Natural killer cell (primary cell): ENCODE data around the gene FOXP1. TPM values are rescaled to one million over a fixed set of nuclear protein-coding genes. Genes with fewer than 3 reads are reported as not detected.

Experiments used
- ATAC-seq, 3 donors: fragments of 150-1000 bp in 2 of 3; fragments of 200-7000 bp in 1 of 3; cut with Tn5 transposase; 1 replicate in 1 of 3; 2 replicates in 2 of 3; pipeline ENCODE4 v1.10.0; 2021; ENCODE audit warnings: mild to moderate bottlenecking in 2 of 3, moderate library complexity in 2 of 3
- DNase-seq, 2 donors: peaks; one replicate each; pipeline versions ENCODE4 v3.0.0 to v3.0.0-alpha.2; 2013 to 2021; ENCODE audit warnings: mixed read lengths in 1 of 2
- H3K27ac ChIP-seq: one replicate; pipeline ENCODE4 v1.5.1; 2013; ENCODE audit warnings: mild to moderate bottlenecking, low read length
- H3K27me3 ChIP-seq: one replicate; pipeline ENCODE4 v1.6.1; 2013; ENCODE audit warnings: low read length; ENCODE audit not compliant: control insufficient read depth, insufficient read depth
- H3K36me3 ChIP-seq: one replicate; pipeline ENCODE4 v1.6.1; 2013; ENCODE audit warnings: low read length; ENCODE audit not compliant: control insufficient read depth, insufficient read depth
- H3K4me1 ChIP-seq: one replicate; pipeline ENCODE4 v1.6.1; 2013; ENCODE audit warnings: low read length; ENCODE audit not compliant: control insufficient read depth, insufficient read depth
- H3K4me3 ChIP-seq: one replicate; pipeline ENCODE4 v1.5.1; 2013; ENCODE audit warnings: low read length
- H3K9me3 ChIP-seq: one replicate; pipeline ENCODE4 v1.6.1; 2013; ENCODE audit warnings: low read length; ENCODE audit not compliant: control insufficient read depth, insufficient read depth
- H3K27ac Mint-ChIP-seq, 2 donors: one replicate each; pipeline ENCODE4 v1.8.0; 2022; ENCODE audit warnings: mild to moderate bottlenecking in 2 of 2, mixed read lengths in 2 of 2, moderate library complexity in 1 of 2
- H3K27me3 Mint-ChIP-seq, 2 donors: one replicate each; pipeline ENCODE4 v1.8.0; 2022; ENCODE audit warnings: low read depth in 2 of 2, mixed read lengths in 2 of 2
- H3K36me3 Mint-ChIP-seq: one replicate; pipeline ENCODE4 v1.8.0; 2022; ENCODE audit warnings: mixed read lengths
- H3K4me1 Mint-ChIP-seq, 2 donors: one replicate each; pipeline ENCODE4 v1.8.0; 2022; ENCODE audit warnings: mixed read lengths in 2 of 2
- H3K4me3 Mint-ChIP-seq: one replicate; pipeline ENCODE4 v1.8.0; 2022; ENCODE audit warnings: mild to moderate bottlenecking, moderate library complexity, mixed read lengths
- H3K9me3 Mint-ChIP-seq, 2 donors: one replicate each; pipeline ENCODE4 v1.8.0; 2022; ENCODE audit warnings: mixed read lengths in 2 of 2
- WGBS: methylation state at CpG from one replicate; pipeline ENCODE4 v1.1.7; 2013; ENCODE audit warnings: missing lambda C conversion rate; ENCODE audit not compliant: insufficient coverage; 5-methylcytosine and 5-hydroxymethylcytosine counted together
- intact Hi-C: fragments of 100-400 bp; cut with micrococcal nuclease; formaldehyde crosslinking; loops from one replicate; pipeline ENCODE4 v1.14.2; 2022
- total RNA-seq, 4 donors: library from RNA; stranded (reverse); fragments of 120-200 nt in 1 of 4; gene quantifications; one replicate each; pipeline versions ENCODE4 v1.2.3 to v1.2.4, GENCODE V29; 2013 to 2022
- TF ChIP-seq, protein P1 (sequence below): fragments of 200-600 bp; IDR thresholded peaks from one replicate; pipeline ENCODE4 v1.8.0; 2022; ENCODE audit warnings: antibody characterized with exemption

Gene FOXP1
- total RNA-seq, 3 donors from 2014 or later (not counting 1 experiment from before 2014, with no cell fraction given) = 166 to 185 (median 166) TPM

DNA sequence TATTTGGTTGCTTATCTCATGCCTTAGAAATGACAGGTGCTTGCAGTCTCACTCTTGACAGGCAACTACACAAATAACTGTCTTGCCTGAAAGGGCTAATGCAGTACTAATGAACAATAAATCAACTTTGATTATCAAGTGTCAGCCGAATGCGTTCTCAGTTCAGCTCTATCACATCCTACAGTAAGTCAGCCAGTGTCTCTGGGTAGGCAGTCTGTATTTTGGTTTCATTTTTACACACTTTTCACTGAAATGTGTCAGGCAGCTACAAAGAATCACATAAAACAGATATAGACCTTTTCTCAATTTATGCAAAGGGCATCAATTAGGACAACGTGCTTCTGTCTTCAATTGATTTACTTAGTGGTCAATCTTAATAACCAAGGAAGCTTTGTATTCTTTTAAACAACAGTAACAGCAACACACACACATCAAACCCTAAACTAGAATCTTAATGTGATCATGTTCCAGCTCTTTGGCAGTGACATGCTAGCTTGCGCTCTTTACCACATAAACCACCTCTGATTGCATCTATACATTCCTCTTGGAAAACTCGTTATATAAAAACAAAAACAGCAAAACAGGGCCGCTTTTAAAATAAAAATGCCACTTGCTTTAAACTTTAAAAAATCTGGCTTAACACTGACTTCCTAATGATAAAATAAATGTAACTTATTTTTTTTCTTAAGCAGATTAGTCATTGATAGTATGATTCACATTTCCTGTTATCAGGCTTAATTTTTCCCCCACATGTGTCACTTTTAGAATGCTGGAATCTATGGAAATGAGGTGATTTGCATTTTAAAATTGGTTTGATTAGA, 520.4 kb downstream of the FOXP1 start:
- H3K27me3 Mint-ChIP-seq = no peaks in the 10 kb centered on the region
- Histone ChIP-seq H3K27ac (peak overlapping the region; percentile 82), H3K4me3 (peak overlapping the region; percentile 55), H3K4me1 (peaks cover 26% of the 10 kb centered on the region), H3K9me3 (no peaks in the 10 kb centered on the region), H3K36me3 (no peaks in the 10 kb centered on the region), H3K27me3 (no peaks in the 10 kb centered on the region)
- no peaks in the 10 kb centered on the region for H3K9me3 Mint-ChIP-seq
- intact Hi-C loops = loop anchor here (5.0 kb wide), 1 partner anchor 429 kb away; no protein-coding TSS in a partner anchor
- H3K27ac Mint-ChIP-seq = no peak overlapping the region
- no peaks in the 10 kb centered on the region for H3K36me3 Mint-ChIP-seq
- TF ChIP-seq, protein P1, sequence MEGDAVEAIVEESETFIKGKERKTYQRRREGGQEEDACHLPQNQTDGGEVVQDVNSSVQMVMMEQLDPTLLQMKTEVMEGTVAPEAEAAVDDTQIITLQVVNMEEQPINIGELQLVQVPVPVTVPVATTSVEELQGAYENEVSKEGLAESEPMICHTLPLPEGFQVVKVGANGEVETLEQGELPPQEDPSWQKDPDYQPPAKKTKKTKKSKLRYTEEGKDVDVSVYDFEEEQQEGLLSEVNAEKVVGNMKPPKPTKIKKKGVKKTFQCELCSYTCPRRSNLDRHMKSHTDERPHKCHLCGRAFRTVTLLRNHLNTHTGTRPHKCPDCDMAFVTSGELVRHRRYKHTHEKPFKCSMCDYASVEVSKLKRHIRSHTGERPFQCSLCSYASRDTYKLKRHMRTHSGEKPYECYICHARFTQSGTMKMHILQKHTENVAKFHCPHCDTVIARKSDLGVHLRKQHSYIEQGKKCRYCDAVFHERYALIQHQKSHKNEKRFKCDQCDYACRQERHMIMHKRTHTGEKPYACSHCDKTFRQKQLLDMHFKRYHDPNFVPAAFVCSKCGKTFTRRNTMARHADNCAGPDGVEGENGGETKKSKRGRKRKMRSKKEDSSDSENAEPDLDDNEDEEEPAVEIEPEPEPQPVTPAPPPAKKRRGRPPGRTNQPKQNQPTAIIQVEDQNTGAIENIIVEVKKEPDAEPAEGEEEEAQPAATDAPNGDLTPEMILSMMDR = no peak
- H3K4me3 Mint-ChIP-seq = no peak overlapping the region
- ATAC-seq = peak; percentile 20 to 34 (median 28)
- WGBS = 3% methylated on average over 5 of the region's 6 CpGs
- peak in 1 of 2 donors; percentile 68 for DNase-seq
- H3K4me1 Mint-ChIP-seq = peaks cover 29 to 35% of the 10 kb centered on the region in 2 donors

DNA sequence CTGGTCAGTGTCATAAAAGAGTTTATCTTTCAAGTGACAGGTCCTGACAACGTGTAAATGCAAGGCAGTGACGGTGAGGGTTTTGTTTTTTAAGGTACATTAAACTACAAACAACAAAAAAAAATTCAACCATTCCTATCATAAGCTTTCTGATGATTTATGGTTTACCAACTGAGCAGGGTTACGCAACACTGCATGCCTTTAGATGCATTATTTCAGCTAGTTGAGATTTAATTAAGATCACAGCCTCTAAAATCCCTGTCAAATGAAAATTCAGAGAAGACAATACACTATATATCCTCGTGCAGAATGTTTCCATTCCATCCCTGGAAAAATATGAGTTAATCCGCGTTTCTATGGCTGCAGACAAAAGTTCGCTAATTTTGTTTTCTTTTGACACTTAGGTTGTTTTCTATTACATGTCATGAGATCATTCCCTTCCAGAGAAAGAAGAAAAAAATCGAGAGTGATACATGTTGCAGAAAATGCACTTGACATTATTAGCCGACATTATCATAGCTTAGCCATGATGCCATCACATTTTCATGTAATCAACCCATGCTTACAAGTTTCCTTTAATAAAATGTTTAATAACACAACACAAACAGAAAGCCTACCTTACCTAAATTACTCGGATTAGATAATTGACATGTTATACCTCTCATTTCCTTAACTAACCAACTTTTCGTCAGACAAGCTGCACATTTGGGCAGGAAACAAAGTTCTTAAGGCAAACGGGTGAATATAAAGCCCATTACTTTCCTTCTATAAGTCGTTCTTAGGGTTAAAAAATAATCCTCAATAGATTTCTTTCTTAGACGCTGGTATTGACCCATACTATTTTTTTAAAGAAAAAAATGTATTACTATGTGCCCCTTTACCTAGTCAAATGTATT, 521.2 kb downstream of the FOXP1 start:
- Histone ChIP-seq H3K36me3 (no peaks in the 10 kb centered on the region), H3K4me1 (peaks cover 22% of the 10 kb centered on the region), H3K4me3 (peak overlapping the region; percentile 55), H3K9me3 (no peaks in the 10 kb centered on the region), H3K27me3 (no peaks in the 10 kb centered on the region), H3K27ac (peak overlapping the region; percentile 82)
- Mint-ChIP-seq H3K4me3 (no peak overlapping the region), H3K27ac (no peak overlapping the region), H3K4me1 (peaks cover 27 to 37% of the 10 kb centered on the region in 2 donors), H3K36me3 (no peaks in the 10 kb centered on the region), H3K27me3 (no peaks in the 10 kb centered on the region), H3K9me3 (no peaks in the 10 kb centered on the region)
- no peak for ATAC-seq
- DNase-seq = peak in 1 of 2 donors; percentile 40
- 47% methylated on average over 10 of the region's 14 CpGs for WGBS
- TF ChIP-seq, protein P1 = no peak
- intact Hi-C loops = loop anchor here (5.0 kb wide), 1 partner anchor 430 kb away; no protein-coding TSS in a partner anchor

DNA sequence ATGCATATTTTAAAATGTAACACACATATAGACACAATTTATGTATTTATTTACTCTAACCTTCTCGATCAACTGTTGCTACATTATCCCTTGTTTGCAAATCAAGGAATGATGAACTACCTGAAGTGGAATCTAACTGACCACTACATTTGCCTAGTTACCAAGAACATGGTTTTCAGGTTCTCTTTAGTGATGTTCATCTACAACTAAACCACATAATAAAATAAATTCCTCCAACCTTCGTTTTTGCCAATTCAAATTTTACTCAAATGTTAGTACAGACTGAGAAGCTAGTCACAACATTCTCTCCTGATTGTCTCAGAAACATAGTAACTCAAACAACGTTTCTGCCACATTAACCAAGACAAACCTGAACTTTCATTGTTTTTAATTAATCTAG, 521.9 kb downstream of the FOXP1 start:
- H3K27me3 Mint-ChIP-seq = no peaks in the 10 kb centered on the region
- no peak overlapping the region for H3K4me3 Mint-ChIP-seq
- no peak overlapping the region for H3K27ac ChIP-seq
- no peak overlapping the region for H3K27ac Mint-ChIP-seq
- H3K9me3 ChIP-seq = no peaks in the 10 kb centered on the region
- ATAC-seq = no peak
- H3K9me3 Mint-ChIP-seq = no peaks in the 10 kb centered on the region
- H3K4me1 ChIP-seq = peaks cover 18% of the 10 kb centered on the region
- TF ChIP-seq, protein P1 = no peak
- no peaks in the 10 kb centered on the region for H3K27me3 ChIP-seq
- 76% methylated on average over 3 of the region's 3 CpGs for WGBS
- no peaks in the 10 kb centered on the region for H3K36me3 Mint-ChIP-seq
- H3K36me3 ChIP-seq = no peaks in the 10 kb centered on the region
- no peak overlapping the region for H3K4me3 ChIP-seq
- DNase-seq = no peak
- peaks cover 25 to 34% of the 10 kb centered on the region in 2 donors for H3K4me1 Mint-ChIP-seq
- intact Hi-C loops = loop anchor here (5.0 kb wide), 1 partner anchor 431 kb away; no protein-coding TSS in a partner anchor
